Astrocyte of the hippocampus (primary cell): ENCODE results near the gene GPR21.

Experiments
- DNase-seq: peaks from one replicate; pipeline ENCODE4 v3.0.0; 2011; ENCODE audit warnings: low read depth, low spot score

The GPR21 gene

GRCh38 chr9:123063896-123064295, 30.4 kb downstream of the GPR21 start:
- no peak for DNase-seq

DNA sequence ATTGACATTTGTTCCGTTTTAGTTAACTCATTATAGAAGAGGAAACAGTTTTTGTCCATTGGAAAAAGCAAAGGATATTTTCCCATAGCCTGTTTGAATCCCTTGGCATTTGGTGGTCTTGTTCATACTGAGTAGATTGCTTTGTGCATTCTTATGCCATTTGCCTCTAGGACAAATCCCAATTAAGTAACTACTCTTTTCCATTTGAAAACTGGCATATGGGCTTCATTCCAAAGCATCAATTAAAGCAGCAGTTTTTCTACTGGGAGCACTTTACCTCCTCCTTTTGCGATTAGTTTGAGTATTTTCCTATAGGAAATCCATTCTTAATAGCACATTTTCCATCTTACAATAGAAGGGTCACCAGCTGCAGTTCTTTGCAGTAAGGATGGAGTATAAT, 31.2 kb downstream of the GPR21 start:
- peak; percentile 33 for DNase-seq

GRCh38 chr9:123065196-123065595, 31.7 kb downstream of the GPR21 start:
- no peak for DNase-seq

GRCh38 chr9:123067136-123067535, 33.7 kb downstream of the GPR21 start:
- DNase-seq: no peak

- DNase-seq: peak; percentile 87
These were observed 35.6 kb downstream of the GPR21 start for GRCh38 chr9:123069010-123069481.

GRCh38 chr9:123070198-123070597, 36.7 kb downstream of the GPR21 start:
- DNase-seq: no peak

GRCh38 chr9:123072407-123072995, 39.0 kb downstream of the GPR21 start:
- no peak for DNase-seq

DNA sequence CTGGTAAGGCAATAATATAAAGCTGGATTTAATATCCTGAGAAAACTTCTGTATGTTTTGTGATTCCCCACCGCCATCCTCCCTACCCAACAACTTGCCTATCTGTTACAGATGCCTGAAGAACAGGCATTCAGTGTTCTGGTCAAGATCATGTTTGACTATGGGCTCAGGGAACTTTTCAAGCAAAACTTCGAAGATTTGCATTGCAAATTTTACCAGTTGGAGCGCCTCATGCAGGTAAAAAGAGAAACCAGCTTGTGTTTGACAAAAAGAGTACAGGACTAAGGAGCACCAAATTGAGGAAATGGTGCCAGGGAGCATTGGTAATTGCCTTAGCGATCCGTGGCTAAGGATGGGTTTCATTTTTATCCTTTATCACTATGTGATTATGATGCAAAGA, 40.0 kb downstream of the GPR21 start:
- no peak for DNase-seq

DNA sequence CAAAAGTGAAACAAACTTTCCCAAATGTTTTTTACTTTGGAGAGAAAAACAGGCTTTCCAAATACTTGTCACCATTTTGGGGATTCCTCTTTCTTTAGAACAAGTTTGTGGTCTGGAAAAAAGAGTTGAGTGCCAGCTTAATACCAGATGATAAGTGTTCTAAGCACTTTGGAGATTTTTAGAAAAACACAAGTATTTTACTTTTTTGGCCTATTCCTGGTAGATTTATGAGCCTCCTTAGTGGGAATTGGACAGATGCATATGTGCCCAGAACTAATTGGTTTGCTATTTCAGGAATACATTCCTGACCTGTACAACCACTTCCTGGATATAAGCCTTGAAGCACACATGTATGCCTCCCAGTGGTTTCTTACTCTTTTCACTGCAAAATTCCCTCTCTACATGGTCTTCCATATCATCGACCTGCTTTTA, 40.5 kb downstream of the GPR21 start:
- peak; percentile 77 for DNase-seq

GRCh38 chr9:123074628-123075027, 41.2 kb downstream of the GPR21 start:
- no peak for DNase-seq

DNA sequence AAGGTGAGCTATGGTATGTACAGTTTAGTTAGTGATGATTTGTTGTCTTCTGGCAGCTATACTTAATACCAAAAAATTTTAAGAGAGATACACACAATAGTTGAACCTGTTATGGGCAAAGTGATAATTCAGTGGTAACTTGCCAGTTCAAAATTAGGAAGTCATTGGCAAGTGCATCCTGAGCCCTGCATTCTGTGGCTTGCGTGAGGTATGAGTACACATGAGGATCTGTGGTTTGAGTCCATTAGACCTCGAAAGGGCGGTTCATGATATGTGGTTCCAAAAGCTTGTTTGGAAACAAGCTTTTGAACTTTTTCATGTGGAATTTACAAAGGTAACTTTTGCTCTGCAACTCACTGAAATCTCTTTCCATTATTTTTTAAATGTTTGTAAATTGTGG, 47.0 kb downstream of the GPR21 start:
- DNase-seq: no peak

DNA sequence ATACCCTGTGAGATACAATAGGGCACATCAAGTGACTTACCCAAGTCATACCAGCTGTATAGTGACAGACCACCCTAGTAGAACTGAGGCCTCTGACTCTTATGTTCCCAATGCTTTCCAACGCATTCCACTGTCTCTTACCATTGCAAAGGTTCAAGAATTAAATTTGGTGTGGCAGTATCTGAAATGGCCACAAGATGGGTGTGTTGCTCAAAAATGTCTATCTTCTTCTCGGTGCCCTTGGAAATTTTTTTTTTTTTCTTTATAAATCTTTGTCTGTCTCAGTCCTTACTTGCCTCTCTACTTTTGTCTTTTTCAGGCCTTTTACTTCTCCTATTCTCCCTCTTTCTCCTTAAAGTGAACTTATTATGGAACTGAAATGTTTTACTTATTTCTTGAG, 48.4 kb downstream of the GPR21 start:
- DNase-seq: peak; percentile 70

DNA sequence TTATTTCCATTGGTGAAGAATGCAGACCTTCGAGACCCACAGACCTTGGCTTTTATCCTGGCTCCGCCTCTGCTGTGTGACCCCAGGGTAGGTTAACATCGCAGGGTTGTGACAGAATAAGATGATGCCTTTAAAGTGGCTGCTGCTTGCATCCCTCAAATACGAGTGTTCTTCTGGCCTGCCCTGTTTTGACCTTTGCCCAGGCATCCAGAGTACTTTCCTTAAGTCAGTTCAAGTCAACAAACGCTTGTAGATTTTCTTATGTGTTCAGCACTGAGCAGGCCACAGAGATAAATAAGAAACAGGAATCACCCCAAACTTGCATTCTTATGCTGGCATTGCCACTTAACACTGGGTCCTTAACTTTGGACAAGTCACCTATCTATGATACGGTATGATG, 50.2 kb downstream of the GPR21 start:
- DNase-seq: no peak

DNA sequence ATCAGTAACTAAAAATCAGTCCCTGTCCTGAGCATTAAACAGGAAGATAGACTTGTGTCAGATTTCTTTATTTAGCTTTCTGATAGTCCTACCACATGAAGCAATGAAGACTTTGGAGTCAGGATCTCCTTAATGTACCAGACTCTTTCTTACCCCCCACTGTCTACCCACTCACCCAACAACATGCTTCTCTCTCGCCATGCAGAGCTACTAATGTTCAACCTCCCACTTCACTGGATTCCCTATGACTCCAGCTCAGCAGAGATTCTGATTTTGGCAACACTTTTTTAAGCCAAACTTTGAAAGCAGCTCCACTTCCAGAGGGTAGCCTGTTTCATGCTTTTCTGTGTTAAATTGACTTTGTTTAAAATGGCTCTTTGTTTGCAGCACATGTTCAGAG, 50.8 kb downstream of the GPR21 start:
- no peak for DNase-seq
